Calu3 (cell line): ENCODE results near the gene ABCC5. TPM values are rescaled to one million over a fixed set of nuclear protein-coding genes. Genes with fewer than 3 reads are reported as not detected.
A peak's percentile ranks its signal among the peaks of the same experiment; 100 is the strongest.

Experiments
- BruUV-seq: library from RNA; stranded (reverse); fragments of 400-500 nt; replicated peaks from 2 replicates; lab custom pipeline; 2021; lab: Mats Ljungman, UMichigan
- CTCF ChIA-PET: fragments of 300-600 bp; sonication (Branson Sonifier 250); formaldehyde crosslinking; loops from one replicate; lab custom pipeline; 2022; ENCODE audit warnings: antibody characterized with exemption; lab: Charles Lee
- DNase-seq: peaks from one replicate; pipeline ENCODE4 v3.0.0; 2022
- H3K27ac Mint-ChIP-seq: one replicate; pipeline ENCODE4 v1.8.0; 2022; ENCODE audit warnings: mixed read lengths; ENCODE audit not compliant: unreplicated experiment
- H3K27me3 Mint-ChIP-seq: one replicate; pipeline ENCODE4 v1.8.0; 2022; ENCODE audit warnings: mixed read lengths; ENCODE audit not compliant: unreplicated experiment
- H3K36me3 Mint-ChIP-seq: one replicate; pipeline ENCODE4 v1.8.0; 2022; ENCODE audit warnings: mild to moderate bottlenecking, moderate library complexity, mixed read lengths; ENCODE audit not compliant: insufficient read depth, unreplicated experiment
- H3K4me1 Mint-ChIP-seq: one replicate; pipeline ENCODE4 v1.8.0; 2022; ENCODE audit warnings: mild to moderate bottlenecking, low read depth, mixed read lengths; ENCODE audit not compliant: unreplicated experiment
- H3K4me3 Mint-ChIP-seq: one replicate; pipeline ENCODE4 v1.8.0; 2022; ENCODE audit warnings: mild to moderate bottlenecking, low read depth, moderate library complexity, mixed read lengths; ENCODE audit not compliant: unreplicated experiment
- H3K9me3 Mint-ChIP-seq: one replicate; pipeline ENCODE4 v1.8.0; 2022; ENCODE audit warnings: low read depth, mixed read lengths; ENCODE audit not compliant: unreplicated experiment
- intact Hi-C: fragments of 100-400 bp; cut with micrococcal nuclease; formaldehyde crosslinking; loops from one replicate; pipeline ENCODE4 v1.10.0; 2022; ENCODE audit not compliant: unreplicated experiment
- total RNA-seq: library from RNA; stranded (reverse); gene quantifications from 2 replicates; pipeline ENCODE4 v1.2.3, GENCODE V29; 2022
- TF ChIP-seq, protein P1 (sequence below): fragments of 200-600 bp; IDR thresholded peaks from one replicate; pipeline ENCODE4 v1.8.0; 2022; ENCODE audit warnings: antibody characterized with exemption; ENCODE audit not compliant: unreplicated experiment

The ABCC5 gene
- total RNA-seq, 1 experiment from 2014 or later, result 39.1 TPM

DNA sequence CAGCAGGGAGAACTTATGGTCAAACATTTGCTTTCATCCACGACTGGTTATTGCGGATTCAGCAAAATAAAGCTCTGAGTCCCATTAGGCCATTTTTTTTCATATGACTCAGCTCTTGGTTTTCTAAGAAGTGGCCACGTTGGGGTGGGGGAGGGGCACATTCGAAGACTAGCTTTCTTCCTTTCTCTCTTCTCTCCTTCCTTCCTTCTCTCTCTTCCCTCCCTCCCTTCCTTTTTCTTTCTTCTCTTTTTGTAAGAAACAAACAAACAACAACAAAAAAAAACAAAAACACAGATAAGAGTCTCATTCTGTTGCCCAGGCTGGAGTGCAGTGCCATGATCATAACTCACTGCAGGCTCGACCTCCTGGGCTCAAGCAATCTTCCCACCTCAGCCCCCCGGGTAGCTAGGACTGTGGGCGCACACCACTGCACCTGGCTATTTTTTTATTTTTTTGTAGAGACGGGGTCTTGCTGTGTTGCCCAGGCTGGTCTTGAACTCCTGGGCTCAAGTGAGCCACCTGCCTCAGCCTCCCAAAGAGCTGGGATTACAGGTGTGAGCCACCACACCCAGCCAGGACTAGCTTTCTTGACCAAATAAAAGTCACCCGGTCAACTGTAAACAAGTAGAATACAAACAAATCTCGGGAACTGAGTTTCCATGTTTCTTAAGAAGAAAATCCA lies 41.6 kb downstream of the ABCC5 start:
- BruUV-seq, result no TSS peak
- intact Hi-C loops, result no loop called here
- H3K27me3 Mint-ChIP-seq, result no peaks in the 10 kb centered on the region
- TF ChIP-seq, protein P1, sequence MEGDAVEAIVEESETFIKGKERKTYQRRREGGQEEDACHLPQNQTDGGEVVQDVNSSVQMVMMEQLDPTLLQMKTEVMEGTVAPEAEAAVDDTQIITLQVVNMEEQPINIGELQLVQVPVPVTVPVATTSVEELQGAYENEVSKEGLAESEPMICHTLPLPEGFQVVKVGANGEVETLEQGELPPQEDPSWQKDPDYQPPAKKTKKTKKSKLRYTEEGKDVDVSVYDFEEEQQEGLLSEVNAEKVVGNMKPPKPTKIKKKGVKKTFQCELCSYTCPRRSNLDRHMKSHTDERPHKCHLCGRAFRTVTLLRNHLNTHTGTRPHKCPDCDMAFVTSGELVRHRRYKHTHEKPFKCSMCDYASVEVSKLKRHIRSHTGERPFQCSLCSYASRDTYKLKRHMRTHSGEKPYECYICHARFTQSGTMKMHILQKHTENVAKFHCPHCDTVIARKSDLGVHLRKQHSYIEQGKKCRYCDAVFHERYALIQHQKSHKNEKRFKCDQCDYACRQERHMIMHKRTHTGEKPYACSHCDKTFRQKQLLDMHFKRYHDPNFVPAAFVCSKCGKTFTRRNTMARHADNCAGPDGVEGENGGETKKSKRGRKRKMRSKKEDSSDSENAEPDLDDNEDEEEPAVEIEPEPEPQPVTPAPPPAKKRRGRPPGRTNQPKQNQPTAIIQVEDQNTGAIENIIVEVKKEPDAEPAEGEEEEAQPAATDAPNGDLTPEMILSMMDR, result no peak
- CTCF ChIA-PET, result no interaction called here
- no peak for DNase-seq
- H3K36me3 Mint-ChIP-seq, result peaks cover 5% of the 10 kb centered on the region
- H3K27ac Mint-ChIP-seq, result no peak overlapping the region
- H3K4me3 Mint-ChIP-seq, result no peak overlapping the region
- no peaks in the 10 kb centered on the region for H3K4me1 Mint-ChIP-seq
- no peaks in the 10 kb centered on the region for H3K9me3 Mint-ChIP-seq

DNA sequence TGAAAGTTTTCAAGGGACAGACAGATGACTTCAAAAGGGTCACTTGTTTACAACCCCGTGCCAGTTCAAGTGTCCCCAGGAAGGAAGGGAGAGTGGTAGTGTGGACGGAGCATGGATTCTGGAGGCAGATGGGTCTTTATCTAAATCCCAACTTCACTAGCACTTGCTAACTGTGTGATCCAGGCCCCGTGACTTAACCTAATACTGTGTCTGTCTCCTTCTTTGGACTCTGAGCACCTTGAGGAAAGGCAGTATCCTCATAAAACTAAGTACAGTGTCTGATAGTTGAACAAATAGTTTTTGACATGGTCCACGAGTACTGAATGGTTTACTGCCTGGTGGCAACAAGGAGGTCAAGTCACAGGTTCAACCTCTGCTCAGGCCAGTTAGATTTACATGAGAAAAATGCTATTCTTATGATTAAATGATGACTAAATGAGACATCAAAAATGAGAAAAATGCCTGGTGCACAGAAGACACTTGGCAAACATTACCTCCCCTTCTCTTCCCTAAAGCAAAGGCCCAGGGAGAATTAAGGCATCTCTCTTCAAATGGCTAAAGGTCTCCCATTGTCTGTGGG lies 48.9 kb downstream of the ABCC5 start:
- BruUV-seq, result no TSS peak
- TF ChIP-seq, protein P1, result no peak
- H3K36me3 Mint-ChIP-seq, result no peaks in the 10 kb centered on the region
- intact Hi-C loops, result no loop called here
- no peaks in the 10 kb centered on the region for H3K9me3 Mint-ChIP-seq
- no peak for DNase-seq
- no peak overlapping the region for H3K27ac Mint-ChIP-seq
- no peak overlapping the region for H3K4me3 Mint-ChIP-seq
- H3K4me1 Mint-ChIP-seq, result no peaks in the 10 kb centered on the region
- H3K27me3 Mint-ChIP-seq, result no peaks in the 10 kb centered on the region
- CTCF ChIA-PET, result no interaction called here

DNA sequence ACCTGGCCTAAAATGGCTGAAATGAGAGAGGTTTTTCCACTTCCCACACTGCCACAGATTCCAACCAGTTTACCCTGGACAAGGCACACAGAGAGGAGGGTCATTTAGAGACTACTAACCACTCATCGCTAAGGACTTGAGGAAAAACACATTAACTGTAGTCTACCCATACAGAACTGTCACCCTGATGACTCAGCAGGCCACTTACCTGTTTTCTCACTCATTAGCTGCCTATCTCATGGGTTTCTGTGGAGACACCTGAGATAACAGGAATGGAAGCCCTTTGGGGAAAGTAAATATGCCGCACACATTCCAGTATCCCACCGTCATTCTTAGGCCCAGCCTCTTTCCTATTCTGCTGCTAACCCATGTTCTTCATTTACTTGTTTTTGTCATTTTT lies 50.0 kb downstream of the ABCC5 start:
- no peaks in the 10 kb centered on the region for H3K36me3 Mint-ChIP-seq
- TF ChIP-seq, protein P1, result no peak
- intact Hi-C loops, result no loop called here
- DNase-seq, result peak; percentile 12
- no peaks in the 10 kb centered on the region for H3K4me1 Mint-ChIP-seq
- H3K27me3 Mint-ChIP-seq, result no peaks in the 10 kb centered on the region
- H3K9me3 Mint-ChIP-seq, result no peaks in the 10 kb centered on the region
- no peak overlapping the region for H3K27ac Mint-ChIP-seq
- no peak overlapping the region for H3K4me3 Mint-ChIP-seq
- no TSS peak for BruUV-seq
- CTCF ChIA-PET, result no interaction called here

DNA sequence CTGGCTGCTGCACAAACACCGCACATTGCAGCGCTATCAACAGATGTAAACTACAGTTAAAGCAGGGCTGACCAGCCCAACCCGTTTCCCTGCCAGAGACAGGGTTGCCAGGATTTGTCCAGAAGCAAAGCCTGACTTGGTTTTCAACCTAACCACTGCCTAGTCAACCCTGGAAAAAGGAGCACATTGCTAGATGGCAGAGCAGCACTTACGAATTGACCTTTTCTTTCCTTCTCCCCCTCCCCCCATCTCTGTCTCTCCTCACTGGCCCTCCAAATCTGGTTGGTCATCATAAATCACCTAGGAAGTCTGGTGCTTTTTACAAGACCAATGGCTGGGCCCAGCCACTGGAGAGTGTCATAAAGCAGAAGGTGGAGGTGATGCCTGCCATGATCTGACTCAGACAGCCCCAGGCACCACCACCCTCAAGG lies 51.3 kb downstream of the ABCC5 start:
- H3K27me3 Mint-ChIP-seq, result no peaks in the 10 kb centered on the region
- H3K27ac Mint-ChIP-seq, result no peak overlapping the region
- BruUV-seq, result no TSS peak
- no peaks in the 10 kb centered on the region for H3K36me3 Mint-ChIP-seq
- no peaks in the 10 kb centered on the region for H3K9me3 Mint-ChIP-seq
- TF ChIP-seq, protein P1, result no peak
- CTCF ChIA-PET, result no interaction called here
- no peak overlapping the region for H3K4me3 Mint-ChIP-seq
- no peak for DNase-seq
- H3K4me1 Mint-ChIP-seq, result no peaks in the 10 kb centered on the region
- intact Hi-C loops, result no loop called here
